Adipocyte (in vitro differentiated cells): Measurements from ENCODE around the gene RABGAP1L.
"Not testable (repeated sequence)": the region's sequence is repeated elsewhere in the genome, so short reads cannot be mapped to it uniquely, and the experiment has no call there.

Experiments used
- DNase-seq: peaks from one replicate; pipeline ENCODE4 v3.0.0-alpha.2; 2015; ENCODE audit warnings: low read depth
- H3K27me3 ChIP-seq: replicated peaks from 2 replicates; pipeline ENCODE4 v1.7.0; 2013; ENCODE audit warnings: mild to moderate bottlenecking, low read length, moderate library complexity; ENCODE audit not compliant: control insufficient read depth, insufficient read depth
- H3K36me3 ChIP-seq: 2 replicates; pipeline ENCODE4 v1.7.0; 2013; ENCODE audit warnings: low read length, mild to moderate bottlenecking, moderate library complexity; ENCODE audit not compliant: control insufficient read depth, insufficient read depth, severe bottlenecking
- H3K4me1 ChIP-seq: 2 replicates; pipeline ENCODE4 v1.7.0; 2013; ENCODE audit warnings: mild to moderate bottlenecking, low read length, moderate library complexity; ENCODE audit not compliant: control insufficient read depth, insufficient read depth
- H3K4me3 ChIP-seq: 2 replicates; pipeline ENCODE4 v1.7.0; 2013; ENCODE audit warnings: mild to moderate bottlenecking, low read length, moderate library complexity
- H3K9ac ChIP-seq: 2 replicates; pipeline ENCODE4 v1.7.0; 2013; ENCODE audit warnings: mild to moderate bottlenecking, low read length, moderate library complexity
- H3K9me3 ChIP-seq: 2 replicates; pipeline ENCODE4 v1.7.0; 2013; ENCODE audit warnings: mild to moderate bottlenecking, low read length, moderate library complexity; ENCODE audit not compliant: control insufficient read depth

Gene RABGAP1L

DNA sequence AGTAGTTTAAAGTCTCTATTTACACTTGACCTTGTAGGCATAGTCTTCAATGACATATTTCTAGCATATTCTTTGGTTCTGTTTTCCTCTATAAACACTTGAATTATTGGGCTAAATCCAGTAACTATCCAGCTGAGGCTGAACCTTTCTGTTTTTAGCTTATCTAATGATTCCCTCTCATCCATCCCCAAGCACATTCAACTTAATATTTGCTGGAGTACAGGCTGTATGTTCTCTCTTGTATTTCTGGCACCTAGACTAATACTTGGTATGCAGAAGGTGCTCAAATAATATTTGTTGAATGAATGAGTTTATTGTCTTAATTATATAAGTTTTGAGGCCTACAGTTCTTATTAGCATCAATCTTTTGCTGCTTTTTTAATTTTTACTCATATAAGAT lies 88.7 kb downstream of the RABGAP1L start:
- Histone ChIP-seq H3K36me3 (peaks cover 9% of the 10 kb centered on the region), H3K9me3 (no peaks in the 10 kb centered on the region), H3K27me3 (no peaks in the 10 kb centered on the region), H3K4me3 (no peak overlapping the region), H3K9ac (no peak overlapping the region), H3K4me1 (no peaks in the 10 kb centered on the region)
- DNase-seq, result no peak

DNA sequence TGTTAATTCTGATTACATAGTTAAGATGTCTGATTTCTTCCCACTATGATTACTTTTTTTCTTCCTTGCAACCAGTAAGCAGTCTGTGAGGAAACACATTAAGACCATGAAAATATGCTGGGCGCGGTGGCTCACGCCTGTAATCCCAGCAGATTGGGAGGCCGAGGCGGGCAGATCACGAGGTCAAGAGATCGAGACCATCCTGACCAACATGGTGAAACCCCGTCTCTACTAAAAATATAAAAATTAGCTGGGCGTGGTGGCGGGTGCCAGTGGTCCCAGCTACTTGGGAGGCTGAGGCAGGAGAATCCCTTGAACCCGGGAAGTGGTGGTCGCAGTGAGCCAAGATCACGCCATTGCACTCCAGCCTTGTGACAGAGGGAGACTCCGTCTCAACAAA lies 97.1 kb downstream of the RABGAP1L start:
- H3K9me3 ChIP-seq, H3K4me3 ChIP-seq, H3K27me3 ChIP-seq, DNase-seq, H3K36me3 ChIP-seq, H3K9ac ChIP-seq: not testable (repeated sequence)
- H3K4me1 ChIP-seq, result peaks cover 12% of the 10 kb centered on the region

DNA sequence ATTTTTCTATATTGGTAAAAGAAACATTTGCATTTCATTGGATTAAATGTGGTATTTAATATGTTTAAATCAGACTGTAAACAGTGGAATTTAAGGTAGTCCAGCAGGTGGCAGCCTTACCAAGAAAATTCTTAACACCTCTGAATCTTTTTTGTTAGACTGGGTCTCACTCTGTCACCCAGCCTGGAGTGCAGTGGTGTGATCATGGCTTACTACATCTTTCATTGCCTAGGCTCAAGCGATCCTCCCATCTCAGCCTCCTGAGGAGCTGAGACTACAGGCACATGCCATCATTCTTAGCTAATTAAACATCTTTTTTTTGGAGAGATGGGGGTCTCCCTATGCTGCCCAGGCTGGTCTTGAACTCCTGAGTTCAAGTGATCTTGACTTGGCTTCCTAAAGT lies 98.8 kb downstream of the RABGAP1L start:
- peak; percentile 64 for DNase-seq
- no peak overlapping the region for H3K4me3 ChIP-seq
- H3K9me3 ChIP-seq, result no peaks in the 10 kb centered on the region
- H3K4me1 ChIP-seq, result peaks cover 12% of the 10 kb centered on the region
- no peaks in the 10 kb centered on the region for H3K27me3 ChIP-seq
- H3K9ac ChIP-seq, result no peak overlapping the region
- no peaks in the 10 kb centered on the region for H3K36me3 ChIP-seq

DNA sequence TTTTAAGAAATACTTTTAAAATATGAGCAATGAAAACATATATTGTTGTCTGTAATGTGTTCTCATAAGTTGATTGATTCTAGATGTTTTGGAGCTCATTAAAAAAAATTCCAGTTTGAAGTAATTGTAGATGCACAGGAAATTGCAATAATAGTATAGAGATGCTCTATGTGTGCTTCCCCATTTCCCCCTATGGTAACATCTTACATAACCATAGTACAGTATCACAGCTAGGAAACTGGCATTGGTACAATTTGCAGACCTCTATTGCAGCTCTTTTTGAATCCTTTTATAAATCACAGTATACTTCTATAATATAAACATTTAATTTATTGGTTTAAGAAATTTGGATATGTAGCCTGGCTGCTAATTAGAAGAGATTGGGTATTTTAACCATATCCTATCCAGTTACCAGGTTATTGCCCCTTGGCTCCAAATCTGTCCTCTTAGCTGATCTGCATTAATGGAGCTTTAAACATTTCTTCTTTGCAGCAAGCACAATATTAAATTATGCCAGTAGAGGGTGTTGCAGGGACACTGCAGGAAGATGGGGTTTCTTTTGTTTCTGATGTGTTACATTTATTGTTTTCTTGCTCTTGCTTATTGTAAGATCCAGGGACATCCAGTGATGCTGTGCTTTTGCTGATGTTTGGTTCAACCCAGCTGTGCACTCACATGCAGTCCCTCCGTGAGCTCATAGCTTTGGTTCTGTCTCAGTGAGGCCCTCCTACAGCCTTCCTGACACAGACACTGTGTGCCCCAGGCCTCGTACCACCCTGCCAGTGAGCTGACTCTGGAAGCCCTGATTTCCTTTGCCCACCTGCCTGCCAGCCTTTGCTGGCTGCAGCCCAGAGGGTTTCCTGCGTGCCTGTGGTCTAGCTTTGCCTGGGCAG lies 103.3 kb downstream of the RABGAP1L start:
- no peak overlapping the region for H3K4me3 ChIP-seq
- H3K9me3 ChIP-seq, result no peaks in the 10 kb centered on the region
- H3K9ac ChIP-seq, result no peak overlapping the region
- no peaks in the 10 kb centered on the region for H3K27me3 ChIP-seq
- no peaks in the 10 kb centered on the region for H3K4me1 ChIP-seq
- DNase-seq, result peak; percentile 81
- H3K36me3 ChIP-seq, result no peaks in the 10 kb centered on the region

DNA sequence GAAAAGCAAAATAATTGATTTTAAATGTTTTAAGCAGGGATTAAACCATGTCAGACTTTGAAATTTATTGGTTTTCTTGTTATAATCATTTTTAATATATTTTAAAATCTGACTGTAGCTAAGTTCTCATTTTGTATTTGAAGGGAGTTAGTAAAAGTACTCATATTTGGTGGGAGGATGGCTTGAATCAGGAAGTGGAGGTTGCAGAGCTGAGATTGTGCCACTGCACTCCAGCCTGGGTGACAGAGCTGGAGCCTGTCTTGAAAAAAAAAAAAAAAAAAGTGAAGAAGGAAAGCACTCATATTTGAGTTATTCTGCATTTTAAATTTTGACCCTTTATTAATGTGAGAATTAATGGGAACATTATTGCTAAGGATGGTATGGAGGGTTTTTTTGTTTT lies 106.0 kb downstream of the RABGAP1L start:
- H3K4me3 ChIP-seq, result no peak overlapping the region
- no peaks in the 10 kb centered on the region for H3K9me3 ChIP-seq
- H3K36me3 ChIP-seq, result no peaks in the 10 kb centered on the region
- no peaks in the 10 kb centered on the region for H3K27me3 ChIP-seq
- H3K9ac ChIP-seq, result no peak overlapping the region
- no peaks in the 10 kb centered on the region for H3K4me1 ChIP-seq
- DNase-seq, result no peak

DNA sequence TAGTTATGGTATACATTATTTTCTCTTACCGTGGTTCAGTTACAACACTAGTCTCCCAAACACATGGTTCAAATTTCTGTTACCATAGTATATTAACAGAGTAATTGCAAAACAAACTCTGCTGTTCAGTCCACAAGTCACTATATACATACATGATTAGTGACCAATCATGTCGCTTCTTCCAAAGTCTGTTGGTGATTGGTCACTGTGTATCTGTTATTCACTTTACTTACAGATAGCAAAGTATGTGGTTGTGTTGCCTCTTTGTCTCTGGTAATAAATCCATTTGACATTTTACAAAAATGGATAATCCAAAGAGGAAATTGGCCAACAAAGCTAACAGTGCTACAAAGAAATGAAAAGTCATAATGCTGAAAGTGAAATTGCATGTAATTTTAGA lies 107.2 kb downstream of the RABGAP1L start:
- no peak overlapping the region for H3K4me3 ChIP-seq
- DNase-seq, result peak; percentile 38
- H3K27me3 ChIP-seq, result no peaks in the 10 kb centered on the region
- H3K9me3 ChIP-seq, result no peaks in the 10 kb centered on the region
- no peaks in the 10 kb centered on the region for H3K36me3 ChIP-seq
- no peak overlapping the region for H3K9ac ChIP-seq
- no peaks in the 10 kb centered on the region for H3K4me1 ChIP-seq

DNA sequence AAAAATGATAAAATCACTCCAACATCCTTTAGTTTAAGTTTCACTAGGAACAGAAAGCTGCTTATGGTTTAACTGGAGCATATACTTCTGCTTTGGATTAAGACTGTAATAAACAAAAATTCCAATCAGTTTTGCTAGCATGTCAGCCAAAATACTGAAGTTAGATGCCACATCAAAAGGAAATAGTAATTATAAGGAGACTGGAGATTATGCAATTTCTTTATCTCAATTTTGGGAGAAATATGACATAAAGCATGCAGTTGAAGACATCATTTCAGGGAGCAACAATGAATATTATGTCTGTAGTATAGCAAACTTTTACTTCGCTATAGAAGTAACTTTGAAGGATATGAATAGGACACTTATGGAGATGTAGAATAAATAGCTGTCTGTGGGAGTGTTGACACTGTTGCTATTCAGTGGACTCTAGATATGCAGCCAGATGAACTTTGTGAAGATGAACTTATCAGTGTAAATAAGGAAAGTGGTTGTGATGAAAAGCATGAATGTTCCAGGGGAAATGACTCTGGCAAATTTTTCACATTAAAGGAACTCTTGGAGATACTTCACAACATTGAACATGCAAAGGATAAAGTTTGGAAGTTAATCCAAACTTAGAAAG lies 107.8 kb downstream of the RABGAP1L start:
- DNase-seq, result no peak
- H3K4me3 ChIP-seq, result no peak overlapping the region
- no peak overlapping the region for H3K9ac ChIP-seq

DNA sequence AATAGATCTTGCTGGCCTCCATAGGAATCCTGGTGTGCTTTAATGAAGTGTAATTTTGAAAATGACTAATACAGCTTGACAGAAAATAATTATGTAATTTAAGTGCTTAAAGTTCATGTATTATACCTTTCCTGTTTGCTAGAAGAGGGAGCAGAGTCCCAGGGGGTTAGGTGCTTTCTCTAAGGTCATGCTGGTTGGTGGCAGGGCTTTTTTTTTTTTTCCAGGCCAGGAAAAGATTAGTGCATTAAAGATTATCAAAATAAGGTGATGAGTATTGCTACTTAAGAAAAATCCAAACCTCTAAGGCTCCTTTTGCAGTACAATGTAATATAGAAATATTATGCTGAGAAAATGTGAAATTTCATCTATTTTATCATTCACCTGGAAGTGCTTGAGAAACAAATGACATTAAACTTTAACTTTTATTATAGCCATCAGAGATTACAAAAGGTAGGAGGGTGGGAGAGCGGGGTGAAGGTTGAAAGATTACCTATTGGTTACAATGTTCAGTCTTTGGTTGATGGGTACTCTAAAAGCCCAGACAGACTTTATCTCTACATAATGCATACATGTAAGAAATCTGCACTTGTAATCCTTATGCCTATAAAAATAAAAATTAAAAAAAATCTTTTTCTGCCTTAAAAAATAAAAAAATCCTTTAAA lies 110.8 kb downstream of the RABGAP1L start:
- H3K9ac ChIP-seq, result no peak overlapping the region
- DNase-seq, result no peak
- no peaks in the 10 kb centered on the region for H3K27me3 ChIP-seq
- no peaks in the 10 kb centered on the region for H3K36me3 ChIP-seq
- no peaks in the 10 kb centered on the region for H3K9me3 ChIP-seq
- H3K4me1 ChIP-seq, result no peaks in the 10 kb centered on the region
- no peak overlapping the region for H3K4me3 ChIP-seq

More for the DNA sequence above, 107.8 kb downstream of the RABGAP1L start:
- H3K4me1 ChIP-seq, result no peaks in the 10 kb centered on the region
- H3K27me3 ChIP-seq, result no peaks in the 10 kb centered on the region
- no peaks in the 10 kb centered on the region for H3K9me3 ChIP-seq
- H3K36me3 ChIP-seq, result no peaks in the 10 kb centered on the region

DNA sequence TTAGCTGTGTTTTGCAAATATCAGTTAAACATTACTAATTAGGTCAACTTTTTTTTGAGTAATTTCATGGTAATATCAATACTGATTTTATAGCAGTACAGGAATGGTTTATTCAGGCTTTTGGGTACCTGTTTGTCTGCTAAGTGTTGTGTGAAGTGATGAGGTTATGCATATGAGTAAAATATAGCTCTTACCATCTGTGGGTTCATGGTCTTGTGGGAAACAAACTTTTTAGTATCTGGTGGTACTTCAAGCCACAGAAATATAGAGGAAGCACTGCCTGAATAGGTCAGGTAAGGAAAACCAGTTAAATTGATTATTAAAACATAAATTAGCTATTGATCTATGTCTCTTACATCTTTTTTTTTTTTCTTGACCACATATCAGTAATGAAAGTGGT lies 113.9 kb downstream of the RABGAP1L start:
- Histone ChIP-seq H3K36me3 (no peaks in the 10 kb centered on the region), H3K27me3 (no peaks in the 10 kb centered on the region), H3K9ac (no peak overlapping the region), H3K4me3 (no peak overlapping the region), H3K9me3 (no peaks in the 10 kb centered on the region), H3K4me1 (no peaks in the 10 kb centered on the region)
- no peak for DNase-seq

DNA sequence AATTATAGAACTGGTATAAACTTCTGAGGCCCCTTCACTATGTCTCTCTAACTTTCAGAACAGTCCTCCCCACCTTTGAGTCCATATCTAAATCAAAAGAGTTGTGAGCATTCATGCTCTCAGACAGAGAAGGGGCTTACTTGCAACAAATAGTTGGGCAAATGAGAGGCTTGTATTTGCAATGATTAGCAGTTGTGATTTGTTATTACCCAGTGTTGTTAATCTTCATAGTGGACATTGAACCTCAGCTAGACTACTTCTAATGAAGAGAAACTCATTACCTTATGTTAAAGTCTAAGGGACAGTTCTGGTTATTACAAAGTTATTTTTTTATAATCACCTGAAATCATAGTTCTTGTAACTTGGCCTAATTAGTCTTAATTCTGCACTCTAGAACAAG lies 114.5 kb downstream of the RABGAP1L start:
- no peak for DNase-seq
- Histone ChIP-seq H3K9ac (no peak overlapping the region), H3K9me3 (no peaks in the 10 kb centered on the region), H3K27me3 (no peaks in the 10 kb centered on the region), H3K4me3 (no peak overlapping the region), H3K4me1 (no peaks in the 10 kb centered on the region), H3K36me3 (no peaks in the 10 kb centered on the region)

DNA sequence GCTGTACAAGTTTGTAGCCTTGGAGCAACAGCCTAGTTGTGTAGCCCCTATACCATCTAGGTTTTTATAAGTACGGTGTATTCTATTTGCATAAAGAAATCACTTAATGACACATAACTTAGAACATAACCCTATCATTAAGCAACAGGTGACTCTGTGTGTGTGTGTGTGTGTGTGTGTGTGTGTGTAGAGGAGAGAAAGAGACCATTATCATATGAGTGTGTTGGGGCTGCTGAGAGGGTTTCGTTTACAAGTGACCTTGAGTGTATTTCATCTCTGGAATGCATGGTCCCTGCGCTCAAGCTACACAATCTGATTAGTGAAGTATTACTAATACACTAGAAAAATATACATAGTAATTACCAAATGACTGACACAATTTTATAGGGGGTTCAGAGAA lies 115.1 kb downstream of the RABGAP1L start:
- DNase-seq, result no peak
- no peaks in the 10 kb centered on the region for H3K27me3 ChIP-seq
- no peaks in the 10 kb centered on the region for H3K9me3 ChIP-seq
- no peak overlapping the region for H3K4me3 ChIP-seq
- no peaks in the 10 kb centered on the region for H3K4me1 ChIP-seq
- no peaks in the 10 kb centered on the region for H3K36me3 ChIP-seq
- no peak overlapping the region for H3K9ac ChIP-seq
